IMR-90 (cell line): ENCODE results near the gene OCSTAMP.

ENCODE experiments used
- BHLHE40 ChIP-seq: fragments of 150-350 bp; IDR thresholded peaks from 2 replicates; pipeline ENCODE4 v1.6.1; 2016; ENCODE audit warnings: mild to moderate bottlenecking, low read depth, low read length
- CEBPB ChIP-seq: IDR thresholded peaks from 2 replicates; pipeline ENCODE4 v1.6.1; 2012; ENCODE audit warnings: low read depth, low read length, improper control_type of control experiment
- CHD1 ChIP-seq: IDR thresholded peaks from 2 replicates; pipeline ENCODE4 v1.6.1; 2012; ENCODE audit warnings: low read depth, low read length, improper control_type of control experiment
- FOS ChIP-seq: fragments of 150-350 bp; IDR thresholded peaks from 2 replicates; pipeline ENCODE4 v1.6.1; 2016; ENCODE audit warnings: low read depth, low read length
- MAFK ChIP-seq: IDR thresholded peaks from 2 replicates; pipeline ENCODE4 v1.6.1; 2012; ENCODE audit warnings: low read depth, low read length, improper control_type of control experiment
- MAZ ChIP-seq: IDR thresholded peaks from 2 replicates; pipeline ENCODE4 v1.6.1; 2012; ENCODE audit warnings: low read depth, mild to moderate bottlenecking, low read length, improper control_type of control experiment, moderate library complexity, borderline replicate concordance
- MXI1 ChIP-seq: IDR thresholded peaks from 2 replicates; pipeline ENCODE4 v1.6.1; 2012; ENCODE audit warnings: low read depth, mild to moderate bottlenecking, low read length, moderate library complexity, borderline replicate concordance
- POLR2A ChIP-seq: IDR thresholded peaks from 2 replicates; pipeline ENCODE4 v1.6.1; 2012; ENCODE audit warnings: mild to moderate bottlenecking, low read depth, low read length
- RAD21 ChIP-seq: IDR thresholded peaks from 2 replicates; pipeline ENCODE4 v1.6.1; 2012; ENCODE audit warnings: low read length, improper control_type of control experiment
- RCOR1 ChIP-seq: IDR thresholded peaks from 2 replicates; pipeline ENCODE4 v1.6.1; 2012; ENCODE audit warnings: mild to moderate bottlenecking, low read length, improper control_type of control experiment; ENCODE audit not compliant: insufficient replicate concordance
- RFX5 ChIP-seq: IDR thresholded peaks from 2 replicates; pipeline ENCODE4 v1.8.0; 2012; ENCODE audit warnings: low read depth, mild to moderate bottlenecking, low read length, moderate library complexity
- SMC3 ChIP-seq: fragments of 150-350 bp; IDR thresholded peaks from 2 replicates; pipeline ENCODE4 v1.6.1; 2016; ENCODE audit warnings: low read depth, mild to moderate bottlenecking, antibody characterized with exemption, low read length, moderate library complexity
- TF ChIP-seq, protein P1 (sequence below): conservative IDR thresholded peaks from 2 replicates; pipeline ENCODE4 v1.5.1; 2012; ENCODE audit warnings: mild to moderate bottlenecking, low read depth, low read length, improper control_type of control experiment
- TF ChIP-seq, protein P2 (sequence below): fragments of 150-350 bp; IDR thresholded peaks from 2 replicates; pipeline ENCODE4 v1.6.1; 2016; ENCODE audit warnings: low read depth, mild to moderate bottlenecking, low read length, moderate library complexity, borderline replicate concordance

- TF ChIP-seq CEBPB (no peak), SMC3 (no peak), POLR2A (no peak), MAFK (no peak), RFX5 (no peak), RCOR1 (no peak), RAD21 (no peak), MAZ (no peak), MXI1 (no peak), FOS (no peak), CHD1 (no peak), BHLHE40 (no peak)
- TF ChIP-seq, protein P1, sequence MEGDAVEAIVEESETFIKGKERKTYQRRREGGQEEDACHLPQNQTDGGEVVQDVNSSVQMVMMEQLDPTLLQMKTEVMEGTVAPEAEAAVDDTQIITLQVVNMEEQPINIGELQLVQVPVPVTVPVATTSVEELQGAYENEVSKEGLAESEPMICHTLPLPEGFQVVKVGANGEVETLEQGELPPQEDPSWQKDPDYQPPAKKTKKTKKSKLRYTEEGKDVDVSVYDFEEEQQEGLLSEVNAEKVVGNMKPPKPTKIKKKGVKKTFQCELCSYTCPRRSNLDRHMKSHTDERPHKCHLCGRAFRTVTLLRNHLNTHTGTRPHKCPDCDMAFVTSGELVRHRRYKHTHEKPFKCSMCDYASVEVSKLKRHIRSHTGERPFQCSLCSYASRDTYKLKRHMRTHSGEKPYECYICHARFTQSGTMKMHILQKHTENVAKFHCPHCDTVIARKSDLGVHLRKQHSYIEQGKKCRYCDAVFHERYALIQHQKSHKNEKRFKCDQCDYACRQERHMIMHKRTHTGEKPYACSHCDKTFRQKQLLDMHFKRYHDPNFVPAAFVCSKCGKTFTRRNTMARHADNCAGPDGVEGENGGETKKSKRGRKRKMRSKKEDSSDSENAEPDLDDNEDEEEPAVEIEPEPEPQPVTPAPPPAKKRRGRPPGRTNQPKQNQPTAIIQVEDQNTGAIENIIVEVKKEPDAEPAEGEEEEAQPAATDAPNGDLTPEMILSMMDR = no peak
- TF ChIP-seq, protein P2, sequence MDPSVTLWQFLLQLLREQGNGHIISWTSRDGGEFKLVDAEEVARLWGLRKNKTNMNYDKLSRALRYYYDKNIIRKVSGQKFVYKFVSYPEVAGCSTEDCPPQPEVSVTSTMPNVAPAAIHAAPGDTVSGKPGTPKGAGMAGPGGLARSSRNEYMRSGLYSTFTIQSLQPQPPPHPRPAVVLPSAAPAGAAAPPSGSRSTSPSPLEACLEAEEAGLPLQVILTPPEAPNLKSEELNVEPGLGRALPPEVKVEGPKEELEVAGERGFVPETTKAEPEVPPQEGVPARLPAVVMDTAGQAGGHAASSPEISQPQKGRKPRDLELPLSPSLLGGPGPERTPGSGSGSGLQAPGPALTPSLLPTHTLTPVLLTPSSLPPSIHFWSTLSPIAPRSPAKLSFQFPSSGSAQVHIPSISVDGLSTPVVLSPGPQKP = no peak
Measured at GRCh38 chr20:46566125-46566524, 15.7 kb upstream of the OCSTAMP start.
